GM19372 (cell line): ENCODE measurements around the gene NIT2.
"Not testable (repeated sequence)": the region's sequence is repeated elsewhere in the genome, so short reads cannot be mapped to it uniquely, and the experiment has no call there.

ENCODE experiments used
- ATAC-seq: cut with Tn5 transposase; IDR thresholded peaks from one replicate; pipeline ENCODE4 v1.9.1; 2021; ENCODE audit warnings: mild to moderate bottlenecking, low read depth, moderate library complexity; ENCODE audit not compliant: unreplicated experiment

The NIT2 gene, protein sequence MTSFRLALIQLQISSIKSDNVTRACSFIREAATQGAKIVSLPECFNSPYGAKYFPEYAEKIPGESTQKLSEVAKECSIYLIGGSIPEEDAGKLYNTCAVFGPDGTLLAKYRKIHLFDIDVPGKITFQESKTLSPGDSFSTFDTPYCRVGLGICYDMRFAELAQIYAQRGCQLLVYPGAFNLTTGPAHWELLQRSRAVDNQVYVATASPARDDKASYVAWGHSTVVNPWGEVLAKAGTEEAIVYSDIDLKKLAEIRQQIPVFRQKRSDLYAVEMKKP

DNA sequence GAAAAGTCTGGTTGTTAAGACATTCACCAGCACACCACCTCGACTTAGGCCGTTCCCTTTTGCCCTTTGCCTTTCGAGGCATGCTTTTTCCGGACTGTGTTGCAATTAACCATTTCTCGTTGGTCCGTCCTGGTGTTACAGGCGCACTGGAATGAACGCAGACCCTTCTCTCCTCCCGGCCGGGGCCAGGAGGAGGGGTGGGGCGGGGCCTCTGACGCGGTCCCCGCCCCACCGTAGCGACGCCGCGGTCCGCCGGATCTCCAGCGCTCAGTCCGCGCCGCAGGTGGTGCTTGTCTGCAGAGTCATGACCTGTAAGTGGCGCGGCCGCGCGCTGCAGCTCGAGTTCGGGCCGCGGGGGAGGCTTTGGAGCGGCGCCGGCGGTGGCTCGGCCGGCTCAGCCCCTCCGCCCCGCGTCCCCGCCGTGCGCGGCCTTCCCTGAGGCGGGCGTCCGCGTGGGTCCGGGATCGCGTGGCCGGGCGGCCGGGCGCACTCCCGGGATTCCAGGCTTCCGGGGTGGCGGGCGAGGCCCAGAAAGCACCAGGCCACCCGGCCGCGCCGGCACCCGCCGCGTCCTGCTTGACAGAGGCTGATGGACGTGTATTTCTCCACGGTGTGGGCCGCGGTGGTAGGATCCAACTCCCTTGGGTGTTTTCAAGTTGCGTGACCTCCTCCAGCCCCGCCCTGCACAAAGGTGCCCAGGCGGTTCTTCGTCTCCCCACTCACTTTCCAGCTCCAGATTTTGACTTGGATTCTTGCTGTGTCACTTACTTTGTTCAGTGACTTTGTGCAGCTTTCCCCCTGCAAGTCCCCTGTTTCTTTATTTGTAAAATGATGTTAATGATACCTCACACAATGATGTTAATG is at the start of gene NIT2:
Gene NIT2, plus strand, starts transcription at position 270 of the 864 bp plus-strand sequence. Its CDS starts 35 bp downstream, at position 305.
- peak; percentile 95 for ATAC-seq

DNA sequence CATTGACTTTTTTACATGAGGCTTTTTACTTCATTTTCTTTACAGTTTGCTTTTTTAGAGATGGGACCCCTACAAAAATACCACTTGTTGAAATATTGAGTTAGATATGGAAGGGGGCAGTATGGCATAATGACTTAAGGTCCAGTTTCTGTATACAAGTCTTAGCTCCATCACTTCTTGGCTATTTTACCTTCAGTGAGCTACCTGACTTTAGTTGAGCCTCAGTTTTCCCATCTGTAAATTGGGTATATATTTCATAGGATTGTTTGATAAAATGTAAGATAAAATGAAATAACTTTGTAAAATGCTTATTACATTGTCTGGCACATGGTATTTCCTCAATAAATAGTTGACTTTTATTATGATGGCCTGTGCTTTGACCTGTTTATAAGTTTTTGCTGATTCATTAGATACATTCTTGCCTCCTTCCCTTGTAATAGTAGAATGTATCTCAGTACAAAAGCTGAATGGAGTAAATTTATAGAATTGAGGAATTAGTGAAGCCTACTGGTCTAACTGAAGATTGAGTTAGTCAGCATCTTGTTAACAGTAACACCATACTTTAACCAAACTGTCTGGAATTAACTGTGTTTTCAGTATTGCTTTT is 46.2 kb upstream of the NIT2 start:
- no peak for ATAC-seq

DNA sequence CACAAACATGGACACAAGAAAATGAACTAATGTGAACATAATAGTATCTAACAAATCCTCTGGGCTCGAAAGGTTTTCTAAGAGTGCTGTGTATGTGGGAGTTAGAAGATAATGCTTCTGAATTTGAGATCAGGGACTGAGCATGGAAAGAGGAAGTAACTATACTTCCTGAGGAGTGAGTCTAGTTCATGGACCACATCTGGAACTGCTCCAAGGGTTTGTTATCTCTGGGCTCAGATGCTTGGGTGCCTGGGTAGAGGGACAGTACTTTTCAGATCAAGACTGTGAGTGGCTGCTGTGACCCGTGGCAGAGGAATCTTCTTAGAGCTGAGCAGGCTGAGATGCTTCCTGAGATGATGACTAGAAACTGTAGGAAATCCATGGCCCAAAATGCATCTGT is 45.2 kb upstream of the NIT2 start:
- ATAC-seq: no peak

DNA sequence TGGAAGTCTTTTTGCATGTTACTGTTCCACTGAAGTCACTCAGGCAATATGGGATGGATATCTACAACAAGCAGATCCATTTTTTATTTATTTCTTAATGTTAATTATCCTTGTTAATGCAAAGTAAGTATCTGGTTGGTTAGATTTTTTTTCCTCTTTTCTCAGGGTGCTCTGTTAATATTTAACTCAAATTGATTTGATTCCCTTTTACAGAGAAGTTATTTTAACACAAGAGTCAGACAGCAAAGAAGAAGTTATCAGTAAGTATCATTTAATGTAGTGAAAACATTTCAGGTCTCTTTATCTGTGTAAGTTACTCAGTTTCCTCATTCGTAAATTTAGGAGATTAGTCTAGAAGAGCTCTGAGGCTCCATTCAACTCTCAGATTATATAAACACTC is 39.5 kb upstream of the NIT2 start:
- ATAC-seq: no peak

DNA sequence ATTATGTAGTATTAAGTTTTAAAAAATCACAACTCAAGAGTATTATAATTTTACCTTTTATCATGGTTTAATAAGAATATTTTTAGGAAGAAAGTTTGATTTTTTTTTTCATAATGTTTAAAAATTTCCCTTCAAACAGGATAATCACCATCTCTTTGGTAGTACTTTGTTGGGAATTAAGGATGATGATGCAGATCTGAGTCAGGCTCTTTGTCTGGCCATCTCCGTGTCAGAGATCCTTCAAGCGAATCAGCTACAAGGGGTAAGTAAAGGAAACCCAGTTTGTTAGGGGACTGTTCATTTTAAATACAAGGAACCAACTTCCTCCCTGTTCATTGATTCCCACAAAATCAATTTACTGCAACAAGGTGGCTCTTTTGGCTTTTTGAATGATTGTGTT is 36.8 kb upstream of the NIT2 start:
- ATAC-seq: no peak

DNA sequence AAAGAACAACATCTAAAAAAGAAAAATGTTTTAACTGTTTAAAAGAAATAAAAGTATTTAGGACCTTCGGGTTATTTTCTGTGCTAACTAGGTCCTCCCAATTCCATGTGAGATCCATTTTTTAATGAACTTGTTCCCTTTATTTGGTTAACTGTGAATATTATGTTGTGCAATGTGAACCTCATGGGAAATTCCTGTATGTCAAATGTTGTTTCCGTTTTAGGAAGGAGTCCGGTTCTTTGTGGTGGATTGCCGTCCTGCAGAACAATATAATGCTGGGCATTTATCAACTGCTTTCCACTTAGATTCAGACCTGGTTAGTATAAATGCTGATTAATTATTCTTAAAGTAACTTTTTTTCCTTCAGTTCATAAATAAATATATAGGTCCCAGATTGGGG is 35.5 kb upstream of the NIT2 start:
- ATAC-seq: no peak

DNA sequence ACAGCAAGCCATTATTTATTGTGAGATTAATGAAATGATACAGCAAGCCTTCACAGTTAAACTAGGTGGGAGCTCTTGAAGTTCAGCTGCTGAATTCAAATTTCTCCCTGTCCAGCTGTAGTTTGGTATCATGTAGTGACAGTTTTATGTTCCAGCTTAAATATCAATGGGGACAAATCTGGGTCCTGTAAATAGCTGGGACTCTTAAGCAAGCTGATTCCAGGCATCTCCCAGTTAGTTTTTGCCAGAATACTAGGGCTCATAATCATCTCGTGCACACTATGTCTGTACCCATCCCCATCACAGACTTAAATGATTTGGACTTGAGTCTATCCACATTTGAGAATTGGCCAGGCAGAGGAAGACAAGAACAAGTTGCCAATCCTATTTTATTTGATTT is 27.9 kb upstream of the NIT2 start:
- ATAC-seq: no peak

DNA sequence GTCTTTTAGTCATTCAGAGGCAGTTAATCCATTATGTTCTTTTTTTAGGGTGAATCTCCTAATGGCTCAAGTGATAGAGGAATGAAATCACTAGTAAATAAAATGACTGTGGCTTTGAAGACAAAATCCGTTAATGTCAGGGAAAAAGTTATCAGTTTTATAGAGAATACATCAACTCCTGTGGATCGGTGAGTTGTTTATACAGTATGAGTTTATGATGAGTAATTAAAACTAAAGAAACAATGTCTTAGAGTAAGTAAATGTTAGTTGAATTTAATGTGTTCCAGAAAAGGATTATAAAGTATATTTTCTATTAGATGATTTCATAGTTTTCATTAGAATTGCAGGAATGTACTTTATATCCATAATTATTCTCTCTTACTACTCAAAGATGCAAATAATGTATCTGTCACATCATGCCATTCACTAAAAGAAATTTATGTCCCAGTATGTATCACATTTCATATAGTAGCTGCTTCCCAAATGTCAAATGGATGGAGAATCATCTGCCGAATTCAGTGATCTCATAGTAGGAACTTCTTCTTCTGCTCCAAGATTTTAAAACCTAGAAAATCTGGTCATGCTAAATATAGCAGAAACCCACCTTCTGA is 24.1 kb upstream of the NIT2 start:
- no peak for ATAC-seq

DNA sequence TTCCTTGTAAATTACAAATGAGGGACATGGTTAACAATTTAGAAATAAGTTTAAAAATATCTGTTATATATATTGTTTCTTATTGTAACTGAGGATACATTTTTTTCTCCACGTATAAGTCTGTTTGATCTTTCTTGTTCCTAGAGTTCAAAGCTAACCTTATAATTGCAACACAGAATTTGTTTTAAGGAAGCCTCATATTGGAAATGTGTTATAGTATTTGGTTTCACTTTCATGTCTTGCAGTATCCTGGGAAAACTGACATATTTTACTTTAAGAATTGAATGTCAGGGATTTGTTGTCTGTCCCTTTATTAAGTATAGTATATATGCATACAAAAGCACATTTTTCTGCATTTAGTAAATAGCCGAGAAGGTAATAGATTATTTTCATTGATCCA is 23.5 kb upstream of the NIT2 start:
- no peak for ATAC-seq

DNA sequence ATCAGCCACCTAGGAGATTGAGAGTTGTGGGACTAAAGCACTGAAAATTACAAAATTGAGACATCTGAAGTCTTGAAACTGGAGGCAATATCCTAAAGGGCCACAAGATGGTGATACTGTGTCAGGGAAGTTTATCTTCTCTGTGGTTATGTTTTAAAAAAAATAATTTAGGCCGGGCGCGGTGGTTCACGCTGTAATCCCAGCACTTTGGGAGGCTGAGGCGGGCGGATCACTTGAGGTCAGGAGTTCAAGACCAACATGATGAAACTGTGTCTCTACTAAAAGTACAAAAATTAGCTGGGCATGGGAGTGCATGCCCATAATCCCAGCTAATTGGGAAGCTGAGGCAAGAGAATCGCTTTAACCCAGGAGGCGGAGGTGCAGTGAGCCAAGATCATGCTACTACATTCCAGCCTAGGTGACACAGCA is 17.9 kb upstream of the NIT2 start:
- ATAC-seq: peak; percentile 69

DNA sequence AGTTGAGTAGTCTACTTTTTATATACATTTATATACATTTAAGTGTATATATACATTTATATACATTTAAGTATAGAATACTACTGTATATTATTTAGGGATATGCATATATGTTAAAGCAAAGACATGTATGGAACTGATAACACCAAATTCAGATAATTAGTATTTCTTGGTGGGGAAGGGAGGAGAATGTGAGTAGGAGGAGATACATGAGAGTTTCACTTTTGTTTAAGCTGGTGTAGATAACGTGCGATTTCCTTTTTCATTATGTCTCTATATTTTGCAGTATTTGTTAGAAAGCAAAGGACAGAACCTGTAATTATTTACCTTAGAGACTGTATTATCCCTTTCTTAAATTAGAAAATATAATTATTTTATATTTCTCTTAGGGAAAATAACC is 16.6 kb upstream of the NIT2 start:
- no peak for ATAC-seq

DNA sequence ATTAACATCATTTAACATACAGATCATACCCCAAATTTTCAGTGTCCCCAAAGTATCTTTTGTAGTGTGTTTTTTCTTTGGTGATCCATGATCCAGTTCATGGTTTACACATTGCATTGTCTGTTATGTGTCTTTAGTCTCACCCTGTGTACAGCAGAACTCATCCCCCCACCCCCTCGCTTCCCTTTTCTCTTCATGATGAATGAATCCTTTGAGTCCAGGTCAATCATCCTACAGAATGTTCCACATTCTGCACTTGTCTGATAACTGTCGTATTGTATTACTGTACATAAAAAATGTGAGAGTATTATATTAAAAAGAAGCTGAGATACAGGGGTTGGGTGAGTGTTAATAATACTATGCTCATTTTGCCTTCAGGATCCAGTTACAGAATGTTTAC is 14.6 kb upstream of the NIT2 start:
- no peak for ATAC-seq

DNA sequence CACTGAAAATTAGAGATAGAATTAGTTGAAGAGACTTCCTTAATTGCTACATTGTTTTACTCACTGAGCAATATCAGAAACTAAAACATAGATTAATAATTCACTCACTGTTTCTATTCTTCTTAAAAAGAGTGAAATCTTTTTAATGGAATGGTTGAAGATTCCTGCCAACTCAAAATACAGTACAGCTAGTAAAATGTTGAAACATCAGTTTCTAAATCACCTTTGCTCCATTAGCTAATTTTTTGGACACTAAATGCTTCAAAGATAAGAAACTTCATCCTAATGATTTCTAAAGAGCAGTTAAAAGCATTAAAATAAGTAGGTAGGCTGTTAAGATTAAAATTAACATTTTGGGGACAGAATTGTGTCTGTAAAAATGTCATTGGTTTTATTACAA is 10.5 kb upstream of the NIT2 start:
- no peak for ATAC-seq

DNA sequence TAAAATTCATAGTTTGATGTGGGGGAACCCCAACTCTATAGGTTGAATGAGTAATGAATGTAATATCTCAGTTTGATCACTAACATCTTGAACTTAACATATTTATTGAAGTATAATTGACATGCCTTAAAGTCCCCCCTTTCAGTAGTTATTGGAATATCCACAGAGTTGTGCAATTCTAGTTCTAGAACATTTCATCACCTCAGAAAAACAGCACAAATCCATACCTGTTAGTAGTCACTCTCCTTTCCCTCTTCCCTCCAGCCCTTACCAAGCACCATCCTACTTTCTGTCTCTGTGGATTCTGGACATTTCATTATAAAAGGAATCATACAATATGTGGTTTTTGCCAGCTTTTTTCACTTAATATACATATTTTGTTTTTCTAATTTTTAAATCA is 8.7 kb upstream of the NIT2 start:
- no peak for ATAC-seq

DNA sequence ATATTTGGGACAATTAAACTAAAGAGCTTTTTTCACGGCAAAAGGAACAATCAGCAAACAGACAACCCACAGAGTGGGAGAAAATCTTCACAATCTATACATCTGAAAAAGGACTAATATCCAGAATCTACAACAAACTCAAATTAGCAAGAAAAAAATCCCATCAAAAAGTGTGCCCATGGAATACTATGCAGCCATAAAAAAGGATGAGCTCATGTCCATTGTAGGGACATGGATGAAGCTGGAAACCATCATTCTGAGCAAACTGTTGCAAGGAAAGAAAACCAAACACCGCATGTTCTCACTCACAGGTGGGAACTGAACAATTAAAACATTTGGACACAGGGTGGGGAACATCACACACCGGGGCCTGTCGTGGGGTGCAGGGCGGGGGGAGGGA is 7.2 kb upstream of the NIT2 start:
- ATAC-seq: not testable (repeated sequence)

DNA sequence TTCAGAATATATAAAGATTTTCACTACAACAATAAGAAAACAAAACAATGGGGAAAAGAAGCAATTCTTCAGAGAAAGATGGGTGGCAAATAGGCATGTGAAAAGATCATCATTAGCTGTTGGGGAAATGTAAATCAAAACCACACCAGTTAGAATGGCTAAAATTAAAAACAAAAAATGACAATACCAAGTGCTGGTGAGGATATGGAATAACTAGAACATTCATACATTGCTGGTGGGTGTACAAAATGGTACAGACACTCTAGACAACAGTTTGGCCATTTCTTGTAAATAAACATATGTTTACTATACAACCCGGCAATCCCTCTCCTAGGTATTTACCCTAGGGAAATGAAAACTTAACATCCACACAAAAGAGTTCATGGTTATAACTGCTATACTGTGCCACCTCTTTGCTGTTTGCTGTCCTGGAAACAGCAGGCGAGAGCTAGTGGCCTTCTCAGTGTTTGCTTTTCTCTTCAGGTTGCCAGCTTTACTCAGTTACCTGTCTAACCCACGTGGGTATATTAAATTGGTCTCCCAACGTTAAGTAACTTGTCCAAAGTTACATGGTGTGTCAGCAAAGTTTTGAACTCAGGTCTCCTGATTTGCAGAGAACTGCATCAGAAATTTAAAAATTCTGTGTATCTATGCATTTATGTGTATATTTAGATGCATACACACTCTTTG is 4.6 kb upstream of the NIT2 start:
- no peak for ATAC-seq

DNA sequence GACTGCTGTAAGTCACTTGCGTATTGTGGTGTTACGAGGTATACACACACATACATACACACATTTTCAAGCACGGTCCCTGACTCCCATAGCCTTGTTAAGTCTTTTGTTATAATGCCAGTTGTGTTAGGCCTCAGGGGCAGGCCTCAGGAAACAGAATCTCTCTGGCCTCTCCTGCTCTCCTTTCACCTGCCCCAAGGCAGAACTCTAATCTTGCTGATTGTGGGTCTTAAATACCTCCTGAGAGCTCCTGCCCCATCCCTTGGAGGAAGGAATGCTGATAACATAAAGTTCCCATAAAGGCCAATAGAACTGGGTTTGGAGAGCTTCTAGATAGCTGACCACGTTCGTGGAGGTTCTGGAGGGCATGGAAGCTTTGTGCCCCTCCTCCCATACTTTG is 3.9 kb upstream of the NIT2 start:
- ATAC-seq: no peak

DNA sequence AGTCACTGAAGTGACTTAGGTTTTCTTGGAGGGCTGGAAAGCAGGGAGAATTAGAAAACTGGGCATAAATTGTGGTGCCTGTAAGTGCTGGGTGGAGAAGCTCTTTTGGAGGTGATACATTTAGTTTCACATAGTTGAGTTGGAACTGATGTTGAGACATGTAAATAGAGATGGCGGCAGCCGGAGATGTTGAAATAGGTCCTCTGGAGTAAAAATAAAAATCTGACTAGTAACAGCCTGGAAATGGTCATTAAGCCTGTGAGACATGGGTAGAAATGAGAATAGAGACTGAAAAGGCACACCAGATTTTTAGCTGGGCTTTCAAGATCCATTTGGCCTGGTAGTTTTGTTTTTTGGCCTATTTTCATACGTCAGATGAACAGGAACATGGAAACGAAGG is 2.9 kb upstream of the NIT2 start:
- ATAC-seq: no peak

DNA sequence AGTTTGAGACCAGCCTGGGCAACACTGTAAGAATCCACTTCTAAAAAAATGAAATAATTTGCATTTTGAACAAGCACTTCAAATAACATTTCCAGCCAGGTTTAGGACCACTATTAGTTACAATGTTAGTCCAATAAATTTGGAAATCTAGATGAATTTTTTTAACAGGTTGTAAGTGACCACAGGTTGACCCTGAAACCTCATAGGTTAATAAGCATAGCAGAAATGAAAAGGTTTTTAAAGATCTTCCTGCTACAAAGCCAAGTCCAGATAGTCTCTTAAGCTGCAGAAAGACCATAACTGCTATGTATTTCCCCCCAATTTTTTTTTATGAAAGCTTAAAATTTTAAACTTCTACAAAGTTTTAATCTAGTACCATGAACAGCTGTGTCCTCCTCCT is 1.5 kb upstream of the NIT2 start:
- ATAC-seq: no peak

DNA sequence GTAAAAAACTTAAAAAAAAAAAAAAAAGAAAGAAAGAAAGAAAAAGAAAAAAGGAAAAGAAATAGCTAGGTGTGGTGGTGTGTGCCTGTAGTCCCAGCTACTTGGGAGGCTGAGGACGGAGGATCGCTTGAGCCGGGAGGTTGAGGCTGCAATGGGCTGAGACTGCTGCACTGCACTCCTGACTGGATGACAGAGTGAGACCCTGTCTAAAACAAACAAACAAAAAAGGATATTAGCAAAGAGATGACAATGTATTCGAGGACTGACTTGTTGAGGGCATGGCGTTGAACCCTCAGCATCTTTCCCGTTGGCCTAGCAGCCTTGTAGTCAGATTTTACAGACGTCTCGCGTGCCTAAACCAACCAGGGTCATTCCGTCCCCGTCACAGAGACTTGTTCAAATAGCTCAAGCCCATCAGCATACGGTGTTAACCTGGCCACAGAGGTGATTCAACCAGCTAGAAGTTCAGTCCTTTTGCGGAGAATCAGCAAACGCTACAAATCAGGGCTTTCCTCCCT is 528 bp upstream of the NIT2 start:
- peak; percentile 27 for ATAC-seq
